ENCODE measurements around the gene CLK3.

CLK3 gene

DNA sequence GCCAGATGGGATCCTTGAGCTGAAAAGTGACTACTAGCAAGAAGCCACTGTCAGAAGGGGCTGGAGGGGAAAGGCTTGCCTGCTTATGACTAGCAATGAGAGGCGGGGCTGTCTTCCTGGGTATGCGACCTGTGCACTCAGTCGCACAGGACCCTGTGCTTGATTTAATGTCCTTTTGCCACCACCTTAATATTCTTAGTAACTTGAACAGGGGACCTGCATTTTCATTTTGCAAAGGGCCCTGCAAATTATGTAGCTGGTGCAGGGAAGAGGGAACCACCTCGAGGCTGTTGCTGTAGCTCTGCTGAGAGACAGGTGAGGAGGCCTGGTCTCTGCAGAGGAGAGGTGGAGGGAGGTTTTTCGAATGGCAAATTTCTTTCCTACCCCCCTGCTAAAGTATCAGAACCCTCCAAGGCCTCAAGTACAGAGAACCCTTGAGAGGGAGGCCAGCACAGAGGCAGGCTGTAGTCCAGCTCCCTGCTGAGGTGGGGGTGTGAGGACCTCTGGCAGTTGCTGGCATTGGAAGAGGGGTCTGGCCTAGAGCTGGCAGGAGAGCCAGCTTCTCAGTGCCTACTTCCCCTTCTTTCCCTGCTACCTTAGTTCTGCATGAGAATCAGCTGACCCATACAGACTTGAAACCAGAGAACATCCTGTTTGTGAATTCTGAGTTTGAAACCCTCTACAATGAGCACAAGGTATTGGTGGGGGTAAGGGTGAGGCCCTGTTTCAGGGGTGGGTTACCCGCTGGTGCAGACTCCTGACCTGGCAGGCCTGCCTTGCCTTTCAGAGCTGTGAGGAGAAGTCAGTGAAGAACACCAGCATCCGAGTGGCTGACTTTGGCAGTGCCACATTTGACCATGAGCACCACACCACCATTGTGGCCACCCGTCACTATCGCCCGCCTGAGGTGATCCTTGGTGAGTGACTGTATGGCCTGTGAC is 11.4 kb downstream of the CLK3 start:
- Histone ChIP-seq H3K9me3 (ENCODE audit: control insufficient read depth, insufficient read depth, low read depth, low read length) (no peaks in the 10 kb centered on the region), H3K36me3 (ENCODE audit: control insufficient read depth in 2 of 2, insufficient read depth in 1 of 2, low read length in 2 of 2) (peaks cover 54 to 100% of the 10 kb centered on the region in 2 experiments), H3K4me3 (ENCODE audit: low read depth, low read length) (no peak overlapping the region), H3K27ac (ENCODE audit: extremely low read depth, low read depth, low read length) (no peak overlapping the region), H3K4me1 (ENCODE audit: control insufficient read depth, insufficient read depth, low read length) (no peaks in the 10 kb centered on the region)
- TF ChIP-seq ZNF138 (tag by site-specific recombination; IDR thresholded peaks at IDR 0.05; ENCODE audit: borderline replicate concordance), result no peak
- no peak for TF ChIP-seq ZNF24 (tag by site-specific recombination; IDR thresholded peaks at IDR 0.05)
- TF ChIP-seq ZNF274 (IDR thresholded peaks at IDR 0.05; ENCODE audit: low read length), result no peak
- no peak for TF ChIP-seq ZNF274 (tag by site-specific recombination; IDR thresholded peaks at IDR 0.05; ENCODE audit: borderline replicate concordance)
- TF ChIP-seq ZSCAN23 (tag by site-specific recombination; IDR thresholded peaks at IDR 0.05), result no peak
- TF ChIP-seq, protein P1, sequence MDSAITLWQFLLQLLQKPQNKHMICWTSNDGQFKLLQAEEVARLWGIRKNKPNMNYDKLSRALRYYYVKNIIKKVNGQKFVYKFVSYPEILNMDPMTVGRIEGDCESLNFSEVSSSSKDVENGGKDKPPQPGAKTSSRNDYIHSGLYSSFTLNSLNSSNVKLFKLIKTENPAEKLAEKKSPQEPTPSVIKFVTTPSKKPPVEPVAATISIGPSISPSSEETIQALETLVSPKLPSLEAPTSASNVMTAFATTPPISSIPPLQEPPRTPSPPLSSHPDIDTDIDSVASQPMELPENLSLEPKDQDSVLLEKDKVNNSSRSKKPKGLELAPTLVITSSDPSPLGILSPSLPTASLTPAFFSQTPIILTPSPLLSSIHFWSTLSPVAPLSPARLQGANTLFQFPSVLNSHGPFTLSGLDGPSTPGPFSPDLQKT (IDR thresholded peaks at IDR 0.05; ENCODE audit: borderline replicate concordance, low read depth, low read length), result no peak
- TF ChIP-seq ZNF529 (tag by site-specific recombination; IDR thresholded peaks at IDR 0.05; ENCODE audit: insufficient replicate concordance), result no peak
- TF ChIP-seq, protein P2, sequence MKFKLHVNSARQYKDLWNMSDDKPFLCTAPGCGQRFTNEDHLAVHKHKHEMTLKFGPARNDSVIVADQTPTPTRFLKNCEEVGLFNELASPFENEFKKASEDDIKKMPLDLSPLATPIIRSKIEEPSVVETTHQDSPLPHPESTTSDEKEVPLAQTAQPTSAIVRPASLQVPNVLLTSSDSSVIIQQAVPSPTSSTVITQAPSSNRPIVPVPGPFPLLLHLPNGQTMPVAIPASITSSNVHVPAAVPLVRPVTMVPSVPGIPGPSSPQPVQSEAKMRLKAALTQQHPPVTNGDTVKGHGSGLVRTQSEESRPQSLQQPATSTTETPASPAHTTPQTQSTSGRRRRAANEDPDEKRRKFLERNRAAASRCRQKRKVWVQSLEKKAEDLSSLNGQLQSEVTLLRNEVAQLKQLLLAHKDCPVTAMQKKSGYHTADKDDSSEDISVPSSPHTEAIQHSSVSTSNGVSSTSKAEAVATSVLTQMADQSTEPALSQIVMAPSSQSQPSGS (tag by site-specific recombination; IDR thresholded peaks at IDR 0.05; ENCODE audit: low read depth), result no peak
- no peak for TF ChIP-seq ZNF610 (tag by site-specific recombination; IDR thresholded peaks at IDR 0.05; ENCODE audit: borderline replicate concordance)
- TF ChIP-seq, protein P3, sequence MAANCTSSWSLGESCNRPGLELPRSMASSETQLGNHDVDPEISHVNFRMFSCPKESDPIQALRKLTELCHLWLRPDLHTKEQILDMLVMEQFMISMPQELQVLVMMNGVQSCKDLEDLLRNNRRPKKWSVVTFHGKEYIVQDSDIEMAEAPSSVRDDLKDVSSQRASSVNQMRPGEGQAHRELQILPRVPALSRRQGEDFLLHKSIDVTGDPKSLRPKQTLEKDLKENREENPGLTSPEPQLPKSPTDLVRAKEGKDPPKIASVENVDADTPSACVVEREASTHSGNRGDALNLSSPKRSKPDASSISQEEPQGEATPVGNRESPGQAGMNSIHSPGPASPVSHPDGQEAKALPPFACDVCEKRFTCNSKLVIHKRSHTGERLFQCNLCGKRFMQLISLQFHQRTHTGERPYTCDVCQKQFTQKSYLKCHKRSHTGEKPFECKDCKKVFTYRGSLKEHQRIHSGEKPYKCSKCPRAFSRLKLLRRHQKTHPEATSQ (tag by site-specific recombination; IDR thresholded peaks at IDR 0.05), result no peak
- TF ChIP-seq ZBTB17 (tag by site-specific recombination; IDR thresholded peaks at IDR 0.05), result no peak
- no peak for TF ChIP-seq ZNF660 (tag by site-specific recombination; IDR thresholded peaks at IDR 0.05)
- TF ChIP-seq ZNF169 (tag by site-specific recombination; IDR thresholded peaks at IDR 0.05), result no peak
- no peak for TF ChIP-seq RBAK (tag by site-specific recombination; IDR thresholded peaks at IDR 0.05)
- TF ChIP-seq ZFP69B (tag by site-specific recombination; IDR thresholded peaks at IDR 0.05), result no peak
- no peak for TF ChIP-seq GLIS1 (tag by site-specific recombination; IDR thresholded peaks at IDR 0.05)
- no peak for TF ChIP-seq ZBTB1 (tag by site-specific recombination; IDR thresholded peaks at IDR 0.05)
- no peak for TF ChIP-seq ZNF311 (tag by site-specific recombination; IDR thresholded peaks at IDR 0.05; ENCODE audit: borderline replicate concordance)
- no peak for TF ChIP-seq ZNF302 (tag by site-specific recombination; IDR thresholded peaks at IDR 0.05; ENCODE audit: low read depth)
- TF ChIP-seq ZBTB21 (tag by site-specific recombination; IDR thresholded peaks at IDR 0.05), result no peak
- no peak for TF ChIP-seq ZNF366 (tag by site-specific recombination; conservative IDR thresholded peaks at IDR 0.05)
- ChIA-PET CTCF (interaction anchor here (0.6 to 12.8 kb wide), 7 partner anchors 7 to 323 kb away, joined by 3 to 220 read pairs (median 5); no protein-coding TSS in a partner anchor), POLR2A (interaction anchor here (0.8 to 1.7 kb wide), 3 partner anchors 10 to 166 kb away, joined by 3 to 5 read pairs (median 5); partner anchors contain the start of genes CLK3 and UBL7)

DNA sequence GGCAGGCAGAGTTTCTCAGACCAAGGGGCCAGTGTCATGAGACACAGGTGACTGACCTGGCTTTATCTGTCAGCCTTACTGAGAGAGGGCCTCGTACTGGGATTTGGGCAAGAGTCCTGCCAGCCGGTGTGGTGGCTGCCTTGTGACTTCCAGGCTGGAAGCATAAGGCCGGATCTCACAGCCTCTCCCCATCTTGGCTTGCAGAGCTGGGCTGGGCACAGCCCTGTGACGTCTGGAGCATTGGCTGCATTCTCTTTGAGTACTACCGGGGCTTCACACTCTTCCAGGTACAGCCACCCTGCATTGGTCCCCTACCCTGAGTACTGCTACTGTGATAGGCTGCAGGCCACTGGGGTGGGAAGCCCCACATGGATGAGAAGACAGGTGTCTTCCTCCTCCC is 12.1 kb downstream of the CLK3 start:
- Histone ChIP-seq H3K27ac (ENCODE audit: extremely low read depth, low read depth, low read length) (no peak overlapping the region), H3K4me3 (ENCODE audit: low read depth, low read length) (no peak overlapping the region), H3K4me1 (ENCODE audit: control insufficient read depth, insufficient read depth, low read length) (no peaks in the 10 kb centered on the region), H3K9me3 (ENCODE audit: control insufficient read depth, insufficient read depth, low read depth, low read length) (no peaks in the 10 kb centered on the region), H3K36me3 (ENCODE audit: control insufficient read depth in 2 of 2, insufficient read depth in 1 of 2, low read length in 2 of 2) (peaks cover 47 to 100% of the 10 kb centered on the region in 2 experiments)
- POLR2A ChIA-PET, result interaction anchor here (1.3 to 1.7 kb wide), 2 partner anchors 12 to 167 kb away, joined by 5 read pairs; partner anchors contain the start of genes CLK3 and UBL7
- CTCF ChIA-PET, result interaction anchor here (0.8 to 12.8 kb wide), 3 partner anchors 142 to 245 kb away, joined by 3 to 120 read pairs (median 5); no protein-coding TSS in a partner anchor
- TF ChIP-seq ZNF501 (tag by site-specific recombination; IDR thresholded peaks at IDR 0.05) (no peak), ZNF585B (tag by site-specific recombination; IDR thresholded peaks at IDR 0.05) (no peak), SP7 (tag by site-specific recombination; IDR thresholded peaks at IDR 0.05) (no peak), ZNF169 (tag by site-specific recombination; IDR thresholded peaks at IDR 0.05) (no peak), ZNF37A (tag by site-specific recombination; IDR thresholded peaks at IDR 0.05) (no peak)
- TF ChIP-seq, protein P4, sequence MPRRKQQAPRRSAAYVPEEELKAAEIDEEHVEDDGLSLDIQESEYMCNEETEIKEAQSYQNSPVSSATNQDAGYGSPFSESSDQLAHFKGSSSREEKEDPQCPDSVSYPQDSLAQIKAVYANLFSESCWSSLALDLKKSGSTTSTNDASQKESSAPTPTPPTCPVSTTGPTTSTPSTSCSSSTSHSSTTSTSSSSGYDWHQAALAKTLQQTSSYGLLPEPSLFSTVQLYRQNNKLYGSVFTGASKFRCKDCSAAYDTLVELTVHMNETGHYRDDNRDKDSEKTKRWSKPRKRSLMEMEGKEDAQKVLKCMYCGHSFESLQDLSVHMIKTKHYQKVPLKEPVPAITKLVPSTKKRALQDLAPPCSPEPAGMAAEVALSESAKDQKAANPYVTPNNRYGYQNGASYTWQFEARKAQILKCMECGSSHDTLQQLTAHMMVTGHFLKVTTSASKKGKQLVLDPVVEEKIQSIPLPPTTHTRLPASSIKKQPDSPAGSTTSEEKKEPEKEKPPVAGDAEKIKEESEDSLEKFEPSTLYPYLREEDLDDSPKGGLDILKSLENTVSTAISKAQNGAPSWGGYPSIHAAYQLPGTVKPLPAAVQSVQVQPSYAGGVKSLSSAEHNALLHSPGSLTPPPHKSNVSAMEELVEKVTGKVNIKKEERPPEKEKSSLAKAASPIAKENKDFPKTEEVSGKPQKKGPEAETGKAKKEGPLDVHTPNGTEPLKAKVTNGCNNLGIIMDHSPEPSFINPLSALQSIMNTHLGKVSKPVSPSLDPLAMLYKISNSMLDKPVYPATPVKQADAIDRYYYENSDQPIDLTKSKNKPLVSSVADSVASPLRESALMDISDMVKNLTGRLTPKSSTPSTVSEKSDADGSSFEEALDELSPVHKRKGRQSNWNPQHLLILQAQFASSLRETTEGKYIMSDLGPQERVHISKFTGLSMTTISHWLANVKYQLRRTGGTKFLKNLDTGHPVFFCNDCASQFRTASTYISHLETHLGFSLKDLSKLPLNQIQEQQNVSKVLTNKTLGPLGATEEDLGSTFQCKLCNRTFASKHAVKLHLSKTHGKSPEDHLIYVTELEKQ (tag by site-specific recombination; IDR thresholded peaks at IDR 0.05; ENCODE audit: borderline replicate concordance), result no peak

All from HEK293 (cell line).